BE2C (cell line): Measurements from ENCODE around the gene SLC47A2. TPM values are rescaled to one million over a fixed set of nuclear protein-coding genes. Genes with fewer than 3 reads are reported as not detected.
"Not testable (repeated sequence)": the region's sequence is repeated elsewhere in the genome, so short reads cannot be mapped to it uniquely, and the experiment has no call there.

Experiments
- DNase-seq: peaks from one replicate; pipeline ENCODE4 v3.0.0-alpha.2; 2020
- H3K27me3 ChIP-seq: fragments of 250-450 bp; sonication (Bioruptor Pico); 2 replicates; pipeline ENCODE4 v1.5.1; 2020; ENCODE audit warnings: mild to moderate bottlenecking
- H3K36me3 ChIP-seq: fragments of 250-450 bp; sonication (Bioruptor Pico); 2 replicates; pipeline ENCODE4 v1.5.1; 2020; ENCODE audit warnings: mild to moderate bottlenecking
- H3K4me1 ChIP-seq: fragments of 250-450 bp; sonication (Bioruptor Pico); 2 replicates; pipeline ENCODE4 v1.5.1; 2020
- H3K4me3 ChIP-seq: 2 replicates; pipeline ENCODE4 v1.5.1; 2011; ENCODE audit warnings: low read depth, low read length
- H3K9me3 ChIP-seq: fragments of 250-450 bp; sonication (Bioruptor Pico); 2 replicates; pipeline ENCODE4 v1.5.1; 2020
- CTCF ChIP-seq: IDR thresholded peaks from 2 replicates; pipeline ENCODE4 v1.5.1; 2012; ENCODE audit warnings: mild to moderate bottlenecking, low read depth, low read length
- polyA plus RNA-seq: library from polyadenylated mRNA; unstranded; fragments of >200 nt; gene quantifications from one replicate; pipeline ENCODE4 v1.2.1, GENCODE V29; 2012; ENCODE audit warnings: low read depth, missing spikeins; ENCODE audit not compliant: insufficient read length, insufficient read depth

Gene SLC47A2, protein sequence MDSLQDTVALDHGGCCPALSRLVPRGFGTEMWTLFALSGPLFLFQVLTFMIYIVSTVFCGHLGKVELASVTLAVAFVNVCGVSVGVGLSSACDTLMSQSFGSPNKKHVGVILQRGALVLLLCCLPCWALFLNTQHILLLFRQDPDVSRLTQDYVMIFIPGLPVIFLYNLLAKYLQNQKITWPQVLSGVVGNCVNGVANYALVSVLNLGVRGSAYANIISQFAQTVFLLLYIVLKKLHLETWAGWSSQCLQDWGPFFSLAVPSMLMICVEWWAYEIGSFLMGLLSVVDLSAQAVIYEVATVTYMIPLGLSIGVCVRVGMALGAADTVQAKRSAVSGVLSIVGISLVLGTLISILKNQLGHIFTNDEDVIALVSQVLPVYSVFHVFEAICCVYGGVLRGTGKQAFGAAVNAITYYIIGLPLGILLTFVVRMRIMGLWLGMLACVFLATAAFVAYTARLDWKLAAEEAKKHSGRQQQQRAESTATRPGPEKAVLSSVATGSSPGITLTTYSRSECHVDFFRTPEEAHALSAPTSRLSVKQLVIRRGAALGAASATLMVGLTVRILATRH
- polyA plus RNA-seq, result 0.37 TPM

GRCh38 chr17:19716108-19717030 lies at the start of gene SLC47A2:
Gene SLC47A2 (minus strand): TSS chr17:19716584. CDS start chr17:19716555, 29 bp downstream.
- H3K4me1 ChIP-seq, result no peaks in the 10 kb centered on the region
- TF ChIP-seq CTCF, result no peak
- DNase-seq, result no peak
- no peaks in the 10 kb centered on the region for H3K27me3 ChIP-seq
- H3K4me3 ChIP-seq, result no peak within 1 kb of the TSS
- H3K36me3 ChIP-seq, result no peaks in the 10 kb centered on the region
- H3K9me3 ChIP-seq, result no peaks in the 10 kb centered on the region

GRCh38 chr17:19766016-19766415 lies 49.6 kb upstream of the SLC47A2 start:
- H3K27me3 ChIP-seq, result no peaks in the 10 kb centered on the region
- no peak for TF ChIP-seq CTCF
- no peaks in the 10 kb centered on the region for H3K4me1 ChIP-seq

GRCh38 chr17:19763991-19764390 lies 47.6 kb upstream of the SLC47A2 start:
- H3K9me3 ChIP-seq, H3K4me3 ChIP-seq, H3K27me3 ChIP-seq, H3K4me1 ChIP-seq, DNase-seq, H3K36me3 ChIP-seq: not testable (repeated sequence)

More at GRCh38 chr17:19766016-19766415, 49.6 kb upstream of the SLC47A2 start:
- DNase-seq, result no peak
- Histone ChIP-seq H3K9me3 (no peaks in the 10 kb centered on the region), H3K36me3 (no peaks in the 10 kb centered on the region), H3K4me3 (no peak overlapping the region)

DNA sequence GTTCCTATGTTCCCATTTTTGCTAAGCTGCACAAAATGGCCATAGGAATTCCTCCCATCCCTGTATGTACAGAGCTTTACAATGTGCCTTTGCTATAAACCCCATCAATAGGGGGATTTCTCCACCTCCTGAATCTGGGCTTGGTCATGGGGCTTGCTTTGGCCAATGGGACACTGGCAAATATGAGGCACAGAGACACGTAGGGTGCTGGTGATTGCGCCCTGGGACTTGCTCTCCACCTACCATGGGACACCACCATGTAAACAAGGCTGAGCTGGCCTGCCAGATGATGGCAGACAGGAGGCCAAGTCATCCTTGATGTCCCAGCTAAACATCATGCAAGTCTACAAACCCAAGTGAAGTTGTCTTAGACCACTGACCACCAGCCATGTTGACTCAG lies 47.0 kb upstream of the SLC47A2 start:
- DNase-seq, result no peak
- Histone ChIP-seq H3K27me3 (no peaks in the 10 kb centered on the region), H3K9me3 (no peaks in the 10 kb centered on the region), H3K36me3 (no peaks in the 10 kb centered on the region), H3K4me3 (no peak overlapping the region), H3K4me1 (no peaks in the 10 kb centered on the region)
- no peak for TF ChIP-seq CTCF

GRCh38 chr17:19762515-19762961 lies 46.2 kb upstream of the SLC47A2 start:
- DNase-seq, result peak; percentile 51
- H3K9me3 ChIP-seq, result no peaks in the 10 kb centered on the region
- no peaks in the 10 kb centered on the region for H3K4me1 ChIP-seq
- no peaks in the 10 kb centered on the region for H3K36me3 ChIP-seq
- no peaks in the 10 kb centered on the region for H3K27me3 ChIP-seq
- TF ChIP-seq CTCF, result peak; percentile 46
- H3K4me3 ChIP-seq, result no peak overlapping the region

DNA sequence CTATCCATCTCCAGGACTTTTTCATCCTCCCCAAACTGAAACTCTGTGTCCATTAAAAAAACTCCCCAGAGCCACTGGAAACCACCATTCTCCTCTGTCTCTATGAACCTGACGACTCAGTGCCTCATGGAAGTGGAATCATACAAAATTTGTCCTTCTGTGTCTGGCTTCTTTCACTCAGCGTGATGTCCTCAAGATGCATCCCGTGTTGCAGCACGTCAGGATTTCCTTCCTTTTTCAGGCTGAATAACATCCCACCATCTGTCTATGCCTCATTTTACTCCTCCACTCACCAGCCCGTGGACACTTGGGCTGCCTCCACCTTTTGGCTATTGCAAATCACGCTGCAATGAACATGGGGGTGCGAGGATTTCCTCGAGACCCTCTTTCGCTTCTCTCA lies 44.4 kb upstream of the SLC47A2 start:
- Histone ChIP-seq H3K27me3 (no peaks in the 10 kb centered on the region), H3K9me3 (no peaks in the 10 kb centered on the region), H3K4me1 (no peaks in the 10 kb centered on the region), H3K36me3 (no peaks in the 10 kb centered on the region), H3K4me3 (no peak overlapping the region)
- DNase-seq, result no peak
- TF ChIP-seq CTCF, result no peak
